HG03342 (cell line): ENCODE measurements around the gene CBFA2T3.

Experiments
- ATAC-seq: cut with Tn5 transposase; IDR thresholded peaks from one replicate; pipeline ENCODE4 v1.9.1; 2021; ENCODE audit warnings: mild to moderate bottlenecking, moderate library complexity; ENCODE audit not compliant: unreplicated experiment

The CBFA2T3 gene

DNA sequence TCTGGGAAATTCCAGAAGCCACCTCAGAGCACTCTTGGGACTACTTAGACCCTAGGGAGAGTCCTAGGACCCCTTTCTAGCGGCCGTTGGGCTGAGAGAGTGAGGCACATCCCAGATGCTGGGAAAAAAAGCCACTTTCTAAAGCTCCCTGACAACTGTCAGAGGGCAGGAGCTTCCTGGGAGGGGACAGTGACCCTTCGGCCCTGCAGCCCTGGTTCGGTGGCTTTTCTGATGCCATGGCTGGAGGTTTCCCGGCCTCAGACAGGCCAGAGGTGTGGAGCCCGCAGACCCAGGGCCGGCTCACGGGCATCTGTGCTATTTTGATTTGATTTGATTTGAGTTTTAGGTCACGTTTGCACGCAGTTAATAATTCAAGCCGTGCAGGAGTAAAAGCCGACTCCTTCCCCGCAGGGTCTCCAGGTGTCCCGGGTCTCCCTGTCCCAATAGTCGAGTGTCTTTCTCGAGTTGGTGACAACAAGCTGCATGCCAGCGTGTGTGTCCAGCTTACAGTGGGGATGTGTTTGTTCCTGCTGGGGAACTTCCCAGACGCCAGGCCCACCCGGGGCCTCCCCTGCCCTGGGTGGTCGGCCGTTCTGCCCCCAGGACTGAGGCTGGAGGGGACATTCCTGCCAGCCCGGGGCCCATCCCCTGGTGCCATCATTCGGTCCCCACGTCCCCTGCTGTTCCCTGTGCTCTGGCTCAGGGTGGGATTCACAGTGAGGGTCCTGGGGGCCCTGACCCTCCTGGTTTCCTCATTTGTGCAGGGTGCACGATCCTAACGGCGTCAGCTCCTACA lies 1.0 kb upstream of the CBFA2T3 start:
- no peak for ATAC-seq

DNA sequence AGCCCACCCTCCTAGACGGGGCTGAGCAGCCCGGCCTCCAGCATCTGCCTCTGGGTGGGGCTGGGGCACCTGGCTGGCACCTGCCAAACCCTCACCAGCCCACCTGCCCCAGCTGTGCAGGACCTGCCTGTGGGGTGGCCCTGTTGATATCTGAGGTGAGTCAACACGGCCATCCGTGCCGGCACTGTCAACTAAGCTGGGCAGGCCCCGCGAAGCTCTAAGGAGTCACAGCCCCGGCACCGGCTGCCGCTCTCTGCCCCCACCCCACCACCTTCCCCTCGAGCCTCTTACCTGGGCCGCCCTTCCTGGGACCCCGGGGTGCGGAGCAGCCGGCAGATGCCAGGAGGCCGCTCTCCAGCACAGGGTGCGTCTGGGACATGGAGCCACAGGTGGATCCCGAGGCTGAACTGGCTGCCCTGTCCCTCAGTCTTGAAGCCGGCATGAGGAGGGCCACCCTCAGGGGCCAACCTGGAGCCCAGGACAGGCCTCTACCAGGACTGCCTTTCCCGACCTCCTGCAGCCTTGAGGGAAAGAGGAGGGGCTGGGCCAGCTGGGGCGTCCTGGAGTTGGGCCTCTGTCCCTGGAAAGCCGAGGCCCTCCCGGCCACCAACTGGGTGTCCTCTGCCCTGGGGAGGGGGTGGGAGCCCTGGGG lies 515 bp downstream of the CBFA2T3 start:
- ATAC-seq = no peak

DNA sequence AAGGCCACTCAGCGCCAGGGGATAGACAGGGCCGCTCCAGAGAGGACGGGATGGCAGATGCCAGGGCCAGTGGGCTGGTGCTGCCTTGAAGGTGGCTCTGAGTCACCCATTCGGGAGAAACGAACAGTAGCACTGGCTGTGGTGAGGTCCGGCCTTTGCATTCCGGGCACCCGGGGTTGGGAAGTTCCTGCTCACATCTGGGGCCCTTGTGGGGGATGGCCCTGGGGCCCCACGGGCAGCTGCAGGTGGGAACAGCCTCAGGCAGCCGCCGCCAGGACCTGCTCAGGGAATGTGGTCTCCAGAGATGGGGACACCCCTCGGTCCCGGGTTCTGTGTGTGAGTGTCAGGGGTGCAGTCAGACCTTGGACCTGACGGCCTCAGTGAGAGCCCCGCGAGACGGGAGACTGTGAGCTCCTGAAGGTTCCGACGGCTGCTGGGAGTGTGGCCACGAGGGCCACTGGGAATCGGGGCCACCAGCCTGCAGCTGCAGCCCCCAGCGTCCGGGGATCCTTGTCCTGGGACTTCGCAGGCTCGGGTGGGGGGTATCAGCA lies 1.4 kb downstream of the CBFA2T3 start:
- ATAC-seq = no peak

DNA sequence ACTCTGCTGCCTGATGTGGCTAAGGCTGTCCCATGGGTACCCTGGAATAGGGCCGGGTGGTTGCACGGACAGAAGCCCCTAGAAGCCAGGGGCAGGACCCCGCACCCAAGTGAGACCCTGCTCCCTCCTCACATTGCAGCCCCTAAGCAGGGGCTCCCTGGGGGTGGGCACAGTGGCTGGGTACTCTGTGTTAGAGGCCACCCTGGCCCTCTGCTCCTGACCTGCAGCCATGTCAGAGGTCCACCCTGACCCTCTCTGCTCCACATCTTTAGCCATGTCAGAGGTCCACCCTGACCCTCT lies 2.1 kb downstream of the CBFA2T3 start:
- no peak for ATAC-seq

DNA sequence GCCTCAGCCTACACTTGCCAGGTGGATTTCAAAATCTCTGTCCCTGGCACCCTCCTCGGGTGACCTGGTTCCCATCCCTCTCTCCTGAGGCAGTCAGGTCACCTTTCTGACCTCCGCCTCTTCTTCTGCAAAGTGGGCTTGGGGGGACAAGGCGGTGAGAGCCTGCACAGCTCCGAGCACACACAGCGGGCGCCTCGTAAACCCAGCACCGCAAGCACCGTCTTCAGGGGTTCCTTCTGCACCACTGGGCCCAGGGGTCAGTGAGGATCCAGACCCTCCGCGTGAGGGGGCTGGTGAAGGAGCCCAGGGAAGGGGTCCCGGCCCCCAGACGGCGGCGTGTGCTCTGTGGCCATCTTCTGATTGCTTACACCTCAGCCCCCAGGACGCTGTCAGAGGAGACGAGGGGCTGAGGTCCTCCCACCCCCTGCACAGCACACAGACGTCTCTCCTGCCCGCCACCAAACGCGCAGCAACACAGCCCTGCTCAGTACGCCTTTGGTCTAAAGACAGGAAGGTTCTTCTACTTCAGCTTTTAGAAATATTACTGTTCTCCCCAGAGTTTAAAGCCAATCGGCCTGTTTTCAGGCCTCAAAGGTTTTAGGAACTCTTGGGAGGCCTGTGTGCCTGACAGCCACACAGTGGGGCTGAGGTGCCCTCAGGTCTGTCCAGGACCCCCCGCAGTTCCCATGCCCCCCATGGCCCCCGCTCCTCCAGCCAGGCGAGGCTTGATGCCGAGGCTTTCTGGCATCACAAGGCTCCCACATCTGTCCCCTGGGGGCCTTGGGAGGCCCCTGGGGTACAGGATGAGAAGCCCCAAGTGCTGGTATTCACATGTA lies 2.7 kb downstream of the CBFA2T3 start:
- ATAC-seq = no peak

DNA sequence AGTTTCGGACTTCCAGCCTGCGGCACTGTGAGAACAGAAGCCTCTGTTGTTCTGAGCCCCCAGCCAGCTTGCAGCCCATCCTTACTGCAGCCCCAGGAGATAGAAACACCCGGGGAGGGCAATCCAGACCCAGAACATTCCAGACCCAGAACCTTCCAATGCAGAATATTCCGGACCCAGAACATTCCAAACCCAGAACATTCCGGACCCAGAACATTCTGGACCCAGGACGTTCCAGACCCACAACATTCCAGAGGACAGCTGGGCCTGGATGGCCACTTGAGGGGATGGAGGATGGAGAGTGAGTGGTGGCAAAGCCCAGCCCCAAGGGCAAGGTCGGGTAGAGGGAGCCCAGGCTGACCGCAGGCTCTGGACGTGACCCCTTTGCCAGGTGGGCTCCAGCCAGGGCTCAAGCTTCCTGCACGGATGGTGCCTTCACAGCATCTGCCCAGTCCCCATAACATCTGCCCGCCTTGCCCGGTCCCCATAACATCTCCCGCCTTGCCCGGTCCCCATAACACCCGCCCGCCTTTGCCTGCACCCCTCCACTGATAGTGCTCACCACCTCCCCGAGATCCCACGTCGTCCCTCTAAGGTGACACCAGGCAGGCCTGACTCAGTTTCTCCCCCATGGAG lies 3.5 kb downstream of the CBFA2T3 start:
- ATAC-seq = no peak

DNA sequence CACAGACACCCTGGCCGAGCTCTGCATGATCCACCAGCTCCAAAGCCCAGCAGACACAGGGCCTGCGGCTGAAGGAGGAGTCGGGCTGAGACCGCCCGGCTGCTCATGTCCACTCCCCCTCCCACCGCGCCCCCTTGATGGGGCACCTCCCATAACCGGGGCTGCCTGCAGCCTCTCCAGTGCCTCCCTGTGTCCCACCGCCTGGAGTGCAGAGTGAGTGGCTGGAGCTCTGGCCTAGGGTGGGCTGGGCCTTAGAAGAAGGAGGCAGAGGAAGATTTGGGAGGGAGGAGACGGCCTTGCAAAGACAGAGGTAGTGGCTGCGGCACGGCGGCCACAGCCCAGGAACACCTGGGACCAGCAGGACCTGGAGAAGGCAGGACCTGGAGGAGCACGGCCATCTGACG lies 4.0 kb downstream of the CBFA2T3 start:
- ATAC-seq = no peak

DNA sequence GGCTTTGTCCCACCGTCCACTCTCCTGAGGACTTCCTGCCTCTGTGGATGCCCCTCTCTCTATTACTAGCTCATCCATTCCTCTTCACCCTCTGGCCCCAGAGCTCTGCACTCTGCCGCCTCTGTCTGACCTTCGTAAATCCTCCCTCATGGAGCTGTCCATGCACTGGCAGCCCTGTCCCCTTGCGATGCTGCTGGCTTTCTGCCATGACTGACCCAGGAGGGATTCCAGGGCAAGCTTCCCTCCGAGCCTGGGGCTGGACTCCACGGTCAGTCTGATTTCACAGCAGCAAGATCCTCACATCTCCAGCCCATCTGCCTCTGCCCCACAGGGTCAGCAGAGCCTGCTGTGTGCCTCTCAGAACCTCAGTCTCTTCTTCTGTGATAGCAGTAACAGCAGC lies 4.7 kb downstream of the CBFA2T3 start:
- no peak for ATAC-seq

DNA sequence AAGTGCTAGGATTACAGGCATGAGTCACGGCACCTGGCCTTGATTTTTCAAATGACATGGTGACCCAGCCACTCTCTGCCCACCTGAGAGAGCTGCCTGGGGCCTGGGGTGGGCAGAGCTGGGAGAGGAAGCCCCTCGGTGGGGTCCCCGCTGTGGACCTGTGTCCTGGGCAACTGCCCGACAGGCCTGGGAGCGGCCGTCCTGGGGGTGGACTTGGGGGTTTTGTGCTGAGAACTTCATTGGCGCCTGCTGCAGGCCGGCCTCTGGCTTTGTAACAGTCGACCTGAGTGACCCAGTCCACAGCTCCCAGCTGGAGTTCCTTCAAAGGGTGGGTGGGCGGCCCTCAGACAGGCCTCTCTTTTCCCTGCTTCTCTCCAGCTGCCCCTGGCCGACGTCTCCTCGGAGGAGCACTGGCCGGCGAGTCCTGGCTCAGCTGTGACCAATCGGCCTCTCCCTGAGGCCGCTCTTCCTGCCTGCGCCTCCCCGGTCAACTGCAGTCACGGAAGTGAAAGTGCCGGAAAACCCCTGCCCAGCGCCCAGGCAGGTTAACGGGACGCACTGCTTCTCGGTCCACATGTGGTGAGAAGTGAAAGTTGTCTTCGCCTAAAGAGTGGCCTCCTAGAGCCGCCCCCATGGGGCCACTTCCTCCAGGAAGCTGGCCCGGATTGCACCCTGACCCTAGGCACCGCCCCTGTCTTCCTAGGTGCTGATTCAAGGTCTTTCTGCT lies 5.5 kb downstream of the CBFA2T3 start:
- ATAC-seq = peak; percentile 29

DNA sequence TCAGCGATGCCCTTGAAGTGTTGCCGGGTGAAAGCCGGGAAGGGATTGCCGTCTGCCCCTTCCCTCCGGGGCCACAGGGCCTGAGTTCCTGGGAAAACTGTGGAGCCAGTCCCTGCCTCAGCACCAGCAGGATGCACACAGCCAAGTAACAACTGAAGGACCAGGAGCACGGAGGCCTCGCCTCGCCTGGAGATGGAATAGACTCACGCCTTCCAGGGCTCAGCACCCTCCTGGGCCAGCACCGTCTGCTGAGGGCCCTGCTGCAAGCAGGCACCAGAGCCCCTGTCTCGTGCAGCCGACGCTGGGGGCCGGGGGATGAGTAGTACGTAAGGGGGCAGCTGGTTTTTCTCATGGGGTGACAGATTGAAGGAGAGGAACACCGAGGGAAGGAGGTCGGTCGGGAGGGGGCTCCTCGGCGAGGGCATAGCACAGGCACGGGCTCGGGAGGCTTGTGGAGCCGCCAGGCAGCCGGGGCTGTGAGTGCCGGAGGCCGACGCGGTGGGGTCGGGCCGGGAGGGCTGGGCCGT lies 6.4 kb downstream of the CBFA2T3 start:
- ATAC-seq = no peak

DNA sequence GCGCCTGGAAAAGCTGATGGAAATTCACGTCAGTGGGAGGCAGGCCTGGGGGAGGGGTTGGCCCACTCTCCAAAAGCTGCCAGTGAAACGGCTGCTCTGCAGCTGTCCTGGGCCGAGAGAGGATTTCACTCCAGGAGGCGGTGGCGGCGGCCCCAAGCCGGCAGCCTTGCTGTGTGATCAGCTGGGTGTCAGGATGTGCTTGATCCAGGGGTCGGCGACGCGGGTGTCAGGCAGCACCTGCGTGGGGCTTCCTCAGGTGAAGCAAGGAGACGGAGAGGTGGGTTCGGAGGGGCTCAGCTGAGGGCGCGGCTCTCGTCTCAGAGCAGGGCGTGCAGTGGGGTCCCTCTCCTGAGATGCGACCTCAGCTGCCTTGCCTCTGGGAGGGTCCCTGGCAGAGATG lies 7.0 kb downstream of the CBFA2T3 start:
- ATAC-seq = no peak

DNA sequence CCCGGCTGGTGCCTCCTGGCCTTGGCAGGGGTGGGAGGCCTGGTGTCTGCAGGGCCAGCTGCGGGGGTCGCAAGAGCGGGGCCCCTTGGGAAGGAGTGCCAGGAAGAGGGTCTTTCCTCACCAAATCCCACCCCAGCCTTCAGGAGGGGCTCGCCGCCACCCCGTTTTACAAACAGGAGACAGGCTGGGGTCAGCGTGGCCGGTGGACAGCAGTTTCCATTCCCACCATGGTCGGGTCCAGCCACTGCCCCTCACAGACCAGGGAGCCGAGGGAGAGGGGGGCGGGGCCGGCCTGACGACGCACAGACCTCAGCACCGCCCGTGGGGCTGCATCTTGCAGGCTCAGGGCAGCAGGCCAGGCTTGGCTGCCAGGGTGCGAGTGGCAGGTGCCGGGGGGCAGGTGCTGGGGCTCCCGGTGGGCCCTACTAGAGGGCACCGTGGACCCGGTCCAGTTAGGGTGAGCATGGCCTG lies 7.6 kb downstream of the CBFA2T3 start:
- ATAC-seq = no peak

DNA sequence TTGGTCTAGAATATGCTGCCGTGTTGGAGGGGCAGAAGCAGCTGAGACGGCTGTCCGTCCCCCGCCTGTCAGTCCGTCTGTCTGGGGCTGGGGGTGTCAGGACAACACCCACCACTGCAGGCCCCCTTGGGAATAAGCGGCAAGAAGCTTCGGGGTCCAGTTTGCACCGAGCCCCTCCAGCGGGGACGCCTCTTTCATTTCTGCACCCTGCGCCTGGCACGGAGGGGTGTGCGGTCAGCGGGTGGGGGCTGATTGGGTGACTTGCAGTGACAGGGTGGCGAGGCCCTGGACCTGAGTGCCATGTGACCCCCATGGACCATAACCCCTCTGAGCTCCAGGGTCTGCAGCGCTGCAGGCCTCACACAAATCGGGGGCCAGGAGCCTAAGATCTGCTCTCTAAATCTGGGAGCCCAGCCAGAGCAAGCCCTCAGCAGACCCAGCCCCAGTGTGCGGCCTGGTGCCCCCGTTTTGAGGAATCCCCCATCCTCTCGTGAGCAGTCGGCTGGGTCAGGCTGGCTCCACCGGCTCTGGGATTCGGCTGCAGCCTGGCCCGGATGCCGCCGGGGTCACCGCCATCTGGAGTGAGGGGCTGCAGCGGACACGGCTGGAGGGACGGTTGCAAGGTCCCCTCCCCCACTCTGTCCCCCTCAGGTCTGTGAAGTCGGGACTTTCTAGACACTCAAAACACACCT lies 8.3 kb downstream of the CBFA2T3 start:
- ATAC-seq = peak; percentile 2

DNA sequence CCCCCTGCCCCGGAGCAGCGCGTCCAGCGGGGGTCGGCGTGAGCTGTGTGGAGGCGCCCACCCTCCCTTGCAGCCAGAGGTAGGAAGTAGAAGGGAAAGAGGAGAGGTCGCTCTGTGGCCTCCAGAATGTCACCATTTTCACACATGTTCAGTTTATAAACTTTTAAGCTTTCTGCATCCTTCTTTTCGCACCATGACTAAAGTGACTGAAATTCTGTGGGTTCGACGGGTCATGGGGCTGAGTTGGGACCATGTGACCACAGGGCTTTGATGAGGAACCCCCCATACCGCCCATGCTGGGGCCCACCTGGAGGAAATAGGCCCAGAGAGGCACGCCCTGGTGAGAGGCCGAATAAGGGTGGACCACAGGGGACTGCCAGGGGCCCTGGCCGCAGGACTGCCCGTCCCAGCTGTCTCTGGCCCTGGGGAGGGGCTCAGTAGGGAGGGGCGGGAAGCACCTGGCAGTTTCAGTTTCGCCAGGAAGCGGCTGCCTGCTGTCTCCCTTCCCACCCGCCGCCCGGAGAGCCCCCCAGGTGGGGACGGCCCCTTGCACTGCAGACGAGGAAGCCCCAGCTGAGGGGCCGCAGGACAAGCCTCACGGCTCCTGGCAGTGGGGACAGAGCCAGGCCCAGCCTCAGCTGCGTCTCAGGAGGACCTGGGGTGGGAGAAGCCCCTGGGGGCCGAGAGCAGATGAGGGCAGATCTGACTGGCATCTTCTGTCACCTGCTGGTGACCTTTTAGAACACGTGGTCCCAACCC lies 9.0 kb downstream of the CBFA2T3 start:
- peak; percentile 46 for ATAC-seq

DNA sequence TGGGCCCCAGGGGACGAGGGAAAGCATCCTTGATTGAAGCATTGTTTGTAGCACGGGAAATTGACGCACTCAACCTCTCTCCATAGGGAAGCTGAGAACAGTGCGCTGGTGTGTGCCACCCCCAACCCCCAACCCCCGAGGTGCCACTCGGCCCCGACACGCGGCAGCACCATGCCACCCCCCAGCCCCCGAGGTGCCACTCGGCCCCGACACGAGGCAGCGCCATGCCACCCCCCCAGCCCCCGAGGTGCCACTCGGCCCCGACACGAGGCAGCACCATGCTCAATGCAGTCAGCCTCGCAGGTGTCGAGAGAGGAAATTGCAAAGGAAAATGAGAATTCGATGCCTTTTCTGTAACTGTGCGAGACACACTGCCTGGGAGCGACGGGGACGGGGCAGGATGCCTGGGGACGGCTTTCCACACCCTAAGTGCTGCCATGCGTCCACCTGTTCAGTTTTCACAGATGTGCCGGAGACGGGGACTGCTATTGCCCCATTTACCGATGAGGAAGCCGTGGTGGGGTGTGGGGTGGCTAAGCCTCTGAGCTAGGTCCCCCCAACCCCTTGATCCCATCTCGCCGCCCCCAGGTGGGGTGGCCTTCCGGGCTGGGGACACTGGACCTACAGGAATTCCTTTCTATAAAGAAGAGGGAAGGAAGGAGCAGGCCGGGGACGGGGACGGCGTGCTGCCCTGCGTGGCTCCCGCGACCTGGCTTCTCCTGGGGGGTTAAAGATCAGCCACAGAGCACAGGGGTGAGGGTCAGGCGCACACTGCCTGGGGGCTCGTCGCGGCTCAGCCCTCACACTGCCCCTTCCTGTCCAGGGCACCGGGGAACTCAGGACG lies 9.8 kb downstream of the CBFA2T3 start:
- no peak for ATAC-seq

DNA sequence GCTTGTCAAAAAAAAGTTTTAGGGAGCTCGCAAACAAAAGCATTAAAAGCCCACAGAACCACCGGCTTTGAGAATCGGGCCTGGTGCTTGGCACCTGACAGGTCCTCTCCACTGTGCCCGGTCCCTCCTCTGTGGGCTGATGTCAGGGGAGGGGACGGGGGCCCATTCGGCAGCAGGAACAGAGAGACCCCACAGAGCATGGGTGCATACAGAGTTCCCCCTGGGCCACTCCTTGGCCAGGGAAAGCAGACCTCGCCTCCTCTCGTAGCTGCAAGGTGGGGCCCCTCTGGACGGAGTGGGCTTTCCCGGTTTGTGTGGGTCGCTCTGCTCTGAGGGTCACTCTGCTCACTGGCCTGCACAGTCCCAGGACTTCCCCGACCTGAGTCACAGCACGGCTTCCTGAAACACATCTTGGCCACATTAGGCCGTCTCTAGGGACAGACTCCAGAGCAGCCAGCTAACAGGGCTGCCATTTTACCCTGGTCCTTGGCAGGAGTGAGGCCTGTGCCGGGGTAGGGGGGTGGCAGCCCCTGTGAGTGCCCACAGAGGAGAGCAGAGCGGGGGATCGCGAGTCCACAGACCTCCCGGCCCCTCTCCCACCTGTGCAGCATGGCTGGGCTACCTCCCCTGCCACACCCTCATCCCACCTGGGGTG lies 11.1 kb downstream of the CBFA2T3 start:
- no peak for ATAC-seq

DNA sequence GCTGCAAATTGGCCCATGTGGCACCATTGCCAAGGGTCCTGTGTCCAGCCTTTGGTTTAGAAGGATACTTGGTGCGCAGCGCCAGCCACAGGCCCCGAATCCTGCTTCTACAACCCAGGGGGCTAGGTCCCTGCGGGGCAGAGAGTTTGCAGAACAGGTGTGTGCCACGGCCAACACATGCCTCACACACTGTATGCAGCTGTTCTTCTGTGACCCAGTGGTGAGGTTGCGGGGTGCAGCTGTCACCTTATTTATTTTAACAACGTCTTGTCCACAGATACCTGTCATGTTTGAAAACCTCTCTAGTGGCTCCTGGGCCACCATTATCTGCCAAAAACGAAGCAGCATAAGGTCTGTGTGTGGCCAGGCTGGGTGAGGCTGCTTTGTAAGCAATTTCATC lies 11.6 kb downstream of the CBFA2T3 start:
- no peak for ATAC-seq
